Activated naive CD4-positive, alpha-beta T cell treated with Interleukin-2 at 50 U/mL for 16 hours (primary cell): ENCODE measurements around the gene IMMP2L.
A peak's percentile ranks its signal among the peaks of the same experiment; 100 is the strongest.

Experiments used
- DNase-seq: peaks from one replicate; pipeline ENCODE4 v3.0.0-alpha.2; 2020

IMMP2L gene

GRCh38 chr7:111138586-111138985 is 423.7 kb downstream of the IMMP2L start:
- no peak for DNase-seq

GRCh38 chr7:111138193-111138569 is 424.1 kb downstream of the IMMP2L start:
- DNase-seq, result peak; percentile 65

- peak; percentile 40 for DNase-seq
These were observed 424.7 kb downstream of the IMMP2L start for GRCh38 chr7:111137296-111138192.

- no peak for DNase-seq
These were observed 429.5 kb downstream of the IMMP2L start for GRCh38 chr7:111132833-111133232.

- no peak for DNase-seq
These were observed 432.9 kb downstream of the IMMP2L start for GRCh38 chr7:111129435-111129834.

- DNase-seq, result no peak
These were observed 435.3 kb downstream of the IMMP2L start for GRCh38 chr7:111126987-111127386.

GRCh38 chr7:111115966-111116365 is 446.3 kb downstream of the IMMP2L start:
- no peak for DNase-seq

- no peak for DNase-seq
These were observed 448.9 kb downstream of the IMMP2L start for GRCh38 chr7:111113263-111114017.

- no peak for DNase-seq
These were observed 449.9 kb downstream of the IMMP2L start for GRCh38 chr7:111112439-111112838.

- no peak for DNase-seq
These were observed 453.8 kb downstream of the IMMP2L start for GRCh38 chr7:111108496-111108895.

- DNase-seq, result no peak
These were observed 454.3 kb downstream of the IMMP2L start for GRCh38 chr7:111108000-111108399.

- DNase-seq, result no peak
These were observed 454.7 kb downstream of the IMMP2L start for GRCh38 chr7:111107579-111107978.

GRCh38 chr7:111105269-111105668 is 457.0 kb downstream of the IMMP2L start:
- no peak for DNase-seq

GRCh38 chr7:111104710-111105109 is 457.6 kb downstream of the IMMP2L start:
- DNase-seq, result no peak

GRCh38 chr7:111103678-111104274 is 458.5 kb downstream of the IMMP2L start:
- no peak for DNase-seq

- no peak for DNase-seq
These were observed 459.2 kb downstream of the IMMP2L start for GRCh38 chr7:111103136-111103535.

GRCh38 chr7:111101856-111102646 is 460.2 kb downstream of the IMMP2L start:
- DNase-seq, result no peak

GRCh38 chr7:111098926-111099250 is 463.4 kb downstream of the IMMP2L start:
- no peak for DNase-seq

- peak; percentile 68 for DNase-seq
These were observed 464.0 kb downstream of the IMMP2L start for GRCh38 chr7:111098011-111098925.

GRCh38 chr7:111096997-111097396 is 465.3 kb downstream of the IMMP2L start:
- DNase-seq, result no peak

- DNase-seq, result no peak
These were observed 467.9 kb downstream of the IMMP2L start for GRCh38 chr7:111094419-111094818.

GRCh38 chr7:111093496-111093895 is 468.8 kb downstream of the IMMP2L start:
- DNase-seq, result no peak
